ENCODE data around the gene TDO2. TPM values are rescaled to one million over a fixed set of nuclear protein-coding genes. Genes with fewer than 3 reads are reported as not detected.

The TDO2 gene
- total RNA-seq, 1 experiment from 2014 or later, result not detected

DNA sequence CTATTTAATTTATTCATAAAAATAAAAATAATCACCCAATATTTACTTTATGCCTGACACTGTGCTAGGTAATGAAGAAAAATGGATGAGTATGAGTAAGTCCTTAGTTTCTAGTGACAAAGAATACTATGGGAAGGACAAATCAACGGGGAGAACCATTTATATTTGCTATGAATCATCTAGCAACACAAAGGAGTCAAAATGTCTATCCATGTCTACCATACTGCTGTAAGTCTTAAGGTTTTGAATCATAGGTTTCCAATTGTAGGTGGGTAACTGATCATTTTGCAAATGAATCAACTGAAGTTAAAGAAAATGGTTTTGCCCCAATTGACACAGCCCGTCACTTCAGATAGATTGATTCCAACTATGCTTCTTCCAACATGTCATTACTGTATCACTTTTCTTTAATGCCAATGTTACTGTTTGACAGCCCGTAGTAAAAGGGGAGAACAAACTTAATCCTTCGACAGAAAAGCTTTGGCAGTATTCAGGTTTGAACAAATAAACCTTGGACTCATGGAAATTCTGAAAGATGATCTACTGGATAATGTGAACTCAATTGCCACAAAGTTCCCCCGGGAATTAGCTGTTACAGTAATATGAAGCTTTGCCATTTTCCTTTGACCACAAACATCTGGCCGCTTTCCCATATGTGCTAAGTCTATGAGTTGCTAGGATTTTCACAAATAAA, 3.2 kb downstream of the TDO2 start:
- Histone ChIP-seq H3K9me2 (replicated peaks; ENCODE audit: low read length) (no peaks in the 10 kb centered on the region), H3K9ac (ENCODE audit: low read length) (peak overlapping the region; percentile 78), H3K9me3 (ENCODE audit: low read length) (no peaks in the 10 kb centered on the region), H3K4me1 (ENCODE audit: insufficient read depth, low read length) (peaks cover 22% of the 10 kb centered on the region), H3K79me2 (ENCODE audit: low read length) (no peaks in the 10 kb centered on the region), H4K20me1 (ENCODE audit: low read length) (no peaks in the 10 kb centered on the region), H2AFZ (ENCODE audit: low read length) (peak overlapping the region; percentile 49), H3K4me3 (ENCODE audit: low read length) (peak overlapping the region; percentile 48), H3K27me3 (ENCODE audit: low read length) (no peaks in the 10 kb centered on the region), H3K27ac (ENCODE audit: low read length) (peak overlapping the region; percentile 98), H3K4me2 (ENCODE audit: low read length) (peak overlapping the region; percentile 72), H3F3A (ENCODE audit: low read length, unreplicated experiment) (peaks cover 6% of the 10 kb centered on the region), H3K36me3 (ENCODE audit: low read depth, low read length) (no peaks in the 10 kb centered on the region)
- peak; percentile 92 for DNase-seq
- TF ChIP-seq EZH2 (IDR thresholded peaks at IDR 0.05; ENCODE audit: low read length, unreplicated experiment), result no peak
- TF ChIP-seq, protein P1, sequence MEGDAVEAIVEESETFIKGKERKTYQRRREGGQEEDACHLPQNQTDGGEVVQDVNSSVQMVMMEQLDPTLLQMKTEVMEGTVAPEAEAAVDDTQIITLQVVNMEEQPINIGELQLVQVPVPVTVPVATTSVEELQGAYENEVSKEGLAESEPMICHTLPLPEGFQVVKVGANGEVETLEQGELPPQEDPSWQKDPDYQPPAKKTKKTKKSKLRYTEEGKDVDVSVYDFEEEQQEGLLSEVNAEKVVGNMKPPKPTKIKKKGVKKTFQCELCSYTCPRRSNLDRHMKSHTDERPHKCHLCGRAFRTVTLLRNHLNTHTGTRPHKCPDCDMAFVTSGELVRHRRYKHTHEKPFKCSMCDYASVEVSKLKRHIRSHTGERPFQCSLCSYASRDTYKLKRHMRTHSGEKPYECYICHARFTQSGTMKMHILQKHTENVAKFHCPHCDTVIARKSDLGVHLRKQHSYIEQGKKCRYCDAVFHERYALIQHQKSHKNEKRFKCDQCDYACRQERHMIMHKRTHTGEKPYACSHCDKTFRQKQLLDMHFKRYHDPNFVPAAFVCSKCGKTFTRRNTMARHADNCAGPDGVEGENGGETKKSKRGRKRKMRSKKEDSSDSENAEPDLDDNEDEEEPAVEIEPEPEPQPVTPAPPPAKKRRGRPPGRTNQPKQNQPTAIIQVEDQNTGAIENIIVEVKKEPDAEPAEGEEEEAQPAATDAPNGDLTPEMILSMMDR (conservative IDR thresholded peaks at IDR 0.05; ENCODE audit: low read depth, low read length), result no peak
- no peak for TF ChIP-seq EZH2phosphoT487 (IDR thresholded peaks at IDR 0.05; ENCODE audit: borderline replicate concordance, low read length)
- intact Hi-C loops (cut with micrococcal nuclease), result loop anchor here (2.0 to 5.0 kb wide), 2 partner anchors 46 to 84 kb away; partner anchors contain the start of gene CTSO
- BruUV-seq (replicated peaks), result no TSS peak
- peak; percentile 87 for ATAC-seq
- CTCF ChIA-PET, result interaction anchor here (0.6 kb wide), 1 partner anchor 46 kb away, joined by 4 read pairs; no protein-coding TSS in a partner anchor
- POLR2A ChIA-PET (ENCODE audit: unreplicated experiment), result interaction anchor here (0.6 to 0.7 kb wide), 2 partner anchors 46 to 47 kb away, joined by 5 to 6 read pairs; partner anchors contain the start of gene CTSO

GRCh38 chr4:155907556-155907955, 4.1 kb downstream of the TDO2 start:
- Histone ChIP-seq H2AFZ (ENCODE audit: low read length) (no peak overlapping the region), H3K9ac (ENCODE audit: low read length) (peak overlapping the region; percentile 78), H3K27ac (ENCODE audit: low read length) (peak overlapping the region; percentile 98), H3K9me2 (replicated peaks; ENCODE audit: low read length) (no peaks in the 10 kb centered on the region), H3F3A (ENCODE audit: low read length, unreplicated experiment) (peaks cover 6% of the 10 kb centered on the region), H3K27me3 (ENCODE audit: low read length) (no peaks in the 10 kb centered on the region), H3K79me2 (ENCODE audit: low read length) (no peaks in the 10 kb centered on the region), H3K4me3 (ENCODE audit: low read length) (no peak overlapping the region), H3K9me3 (ENCODE audit: low read length) (no peaks in the 10 kb centered on the region), H3K4me1 (ENCODE audit: insufficient read depth, low read length) (peaks cover 22% of the 10 kb centered on the region), H3K4me2 (ENCODE audit: low read length) (peak overlapping the region; percentile 72), H4K20me1 (ENCODE audit: low read length) (no peaks in the 10 kb centered on the region), H3K36me3 (ENCODE audit: low read depth, low read length) (no peaks in the 10 kb centered on the region)
- BruUV-seq (replicated peaks), result no TSS peak
- no peak for ATAC-seq
- POLR2A ChIA-PET (ENCODE audit: unreplicated experiment), result interaction anchor here (0.7 kb wide), 1 partner anchor 45 kb away, joined by 6 read pairs; no protein-coding TSS in a partner anchor
- no peak for TF ChIP-seq EZH2 (IDR thresholded peaks at IDR 0.05; ENCODE audit: low read length, unreplicated experiment)
- TF ChIP-seq EZH2phosphoT487 (IDR thresholded peaks at IDR 0.05; ENCODE audit: borderline replicate concordance, low read length), result no peak
- TF ChIP-seq, protein P1 (conservative IDR thresholded peaks at IDR 0.05; ENCODE audit: low read depth, low read length), result no peak
- no peak for DNase-seq
- intact Hi-C loops (cut with micrococcal nuclease), result loop anchor here (2.0 to 5.0 kb wide), 2 partner anchors 45 to 85 kb away; partner anchors contain the start of gene CTSO
- CTCF ChIA-PET, result interaction anchor here (0.6 kb wide), 1 partner anchor 45 kb away, joined by 4 read pairs; no protein-coding TSS in a partner anchor

Measured in PC-3 (cell line).